HCT116 (cell line): Measurements from ENCODE around the gene CNGA3. TPM values are rescaled to one million over a fixed set of nuclear protein-coding genes. Genes with fewer than 3 reads are reported as not detected.

Source experiments
- ATAC-seq: fragments of 200-7000 bp; cut with Tn5 transposase; 2 replicates; pipeline ENCODE4 v1.9.1; 2020; ENCODE audit warnings: mild to moderate bottlenecking, moderate library complexity
- BruUV-seq: library from RNA; stranded (reverse); fragments of 400-500 nt; replicated peaks from 2 replicates; lab custom pipeline; 2021; lab: Mats Ljungman, UMichigan
- CTCF ChIA-PET: fragments of 300-600 bp; sonication (Branson Sonifier 250); formaldehyde crosslinking; loops from one replicate; lab custom pipeline; 2021; ENCODE audit warnings: antibody characterized with exemption; lab: Charles Lee
- POLR2A ChIA-PET: fragments of 300-600, 350-600 bp; sonication (Branson Sonifier 250); formaldehyde crosslinking; loops from one replicate; lab custom pipeline; 2021; ENCODE audit warnings: antibody characterized with exemption; lab: Charles Lee
- RAD21 ChIA-PET, 2 experiments: fragments of 300-600 bp; sonication (Branson Sonifier 250); formaldehyde crosslinking; loops; one replicate each; lab custom pipeline; 2023; ENCODE audit warnings: low total read pairs in 2 of 2; ENCODE audit not compliant: uncharacterized antibody in 2 of 2, unreplicated experiment in 2 of 2, low non-redundant PET in 1 of 2; lab: Charles Lee
- DNase-seq: peaks from one replicate; pipeline ENCODE4 v3.0.0-alpha.2; 2010; ENCODE audit warnings: low read depth, low spot score
- H2AFZ ChIP-seq: fragments of 200-600 bp; shearing (Covaris generic), sonication (generic); 2 replicates; pipeline ENCODE4 v1.6.1; 2017; ENCODE audit warnings: low read depth, mixed run types, mixed read lengths, antibody characterized with exemption, low read length; ENCODE audit not compliant: poor library complexity, severe bottlenecking
- H3K27ac ChIP-seq: 2 replicates; pipeline ENCODE4 v1.5.1; 2012; ENCODE audit warnings: low read depth, low read length
- H3K27me3 ChIP-seq: fragments of 200-600 bp; sonication (generic); 2 replicates; pipeline ENCODE4 v1.6.1; 2016; ENCODE audit warnings: mixed run types, low read length, mixed read lengths; ENCODE audit not compliant: insufficient read depth
- H3K36me3 ChIP-seq, 2 experiments: fragments of 200-500 bp in 1 of 2; fragments of 200-600 bp in 1 of 2; sonication (Bioruptor generic) in 1 of 2; sonication (generic) in 1 of 2; 2 replicates each; pipeline versions ENCODE4 v1.5.1 to v1.6.1; 2014 to 2016; ENCODE audit warnings: low read length in 2 of 2, inconsistent platforms in 1 of 2, mixed read lengths in 1 of 2, mixed run types in 1 of 2; ENCODE audit not compliant: insufficient read depth in 2 of 2, control insufficient read depth in 1 of 2
- H3K4me1 ChIP-seq, 2 experiments: fragments of 200-600 bp in 1 of 2; sonication (generic) in 1 of 2; 2 replicates each; pipeline versions ENCODE4 v1.5.1 to v1.6.1; 2012 to 2017; ENCODE audit warnings: low read length in 2 of 2, inconsistent platforms in 1 of 2, mild to moderate bottlenecking in 1 of 2, mixed read lengths in 1 of 2, mixed run types in 1 of 2, moderate library complexity in 1 of 2; ENCODE audit not compliant: insufficient read depth in 2 of 2, control insufficient read depth in 1 of 2
- H3K4me2 ChIP-seq: fragments of 200-600 bp; sonication (generic); 2 replicates; pipeline ENCODE4 v1.6.1; 2017; ENCODE audit warnings: mixed run types, low read length, mixed read lengths
- H3K4me3 ChIP-seq, 2 experiments: fragments of 200-600 bp in 1 of 2; sonication (generic) in 1 of 2; replicated peaks in 1 of 2; 2 replicates each; pipeline ENCODE4 v1.5.1; 2011 to 2016; ENCODE audit warnings: low read length in 2 of 2, control low read depth in 1 of 2, low read depth in 1 of 2, mild to moderate bottlenecking in 1 of 2, mixed read lengths in 1 of 2, mixed run types in 1 of 2
- H3K79me2 ChIP-seq: fragments of 200-600 bp; sonication (generic); 2 replicates; pipeline ENCODE4 v1.6.1; 2017; ENCODE audit warnings: mild to moderate bottlenecking, mixed run types, low read length, moderate library complexity, mixed read lengths; ENCODE audit not compliant: insufficient read depth
- H3K9ac ChIP-seq: fragments of 200-600 bp; sonication (generic); 2 replicates; pipeline ENCODE4 v1.6.1; 2016; ENCODE audit warnings: low read length, mixed read lengths
- H3K9me2 ChIP-seq: fragments of 200-600 bp; sonication (generic), shearing (Covaris generic); 2 replicates; pipeline ENCODE4 v1.6.1; 2017; ENCODE audit warnings: mixed run types, mild to moderate bottlenecking, moderate library complexity; ENCODE audit not compliant: insufficient read depth
- H3K9me3 ChIP-seq, 2 experiments: fragments of 200-500 bp in 1 of 2; fragments of 200-600 bp in 1 of 2; sonication (Bioruptor generic) in 1 of 2; sonication (generic) in 1 of 2; 2 replicates each; pipeline ENCODE4 v1.6.1; 2014 to 2017; ENCODE audit warnings: low read length in 2 of 2, mixed read lengths in 2 of 2, inconsistent platforms in 1 of 2, low read depth in 1 of 2, mild to moderate bottlenecking in 1 of 2, mixed run types in 1 of 2, moderate library complexity in 1 of 2; ENCODE audit not compliant: control insufficient read depth in 1 of 2, insufficient read depth in 1 of 2
- H4K20me1 ChIP-seq: fragments of 200-600 bp; sonication (generic), shearing (Covaris generic); 2 replicates; pipeline ENCODE4 v1.6.1; 2017; ENCODE audit warnings: mixed run types, mild to moderate bottlenecking, moderate library complexity; ENCODE audit not compliant: insufficient read depth
- CBX3 ChIP-seq: IDR thresholded peaks from 2 replicates; pipeline ENCODE4 v1.6.1; 2012; ENCODE audit warnings: low read depth
- CEBPB ChIP-seq: IDR thresholded peaks from 2 replicates; pipeline ENCODE4 v1.6.1; 2012; ENCODE audit warnings: low read depth
- CTCF ChIP-seq, 3 experiments: fragments of 200-600 bp in 1 of 3; sonication (generic) in 1 of 3; IDR thresholded peaks in 2 of 3; conservative IDR thresholded peaks in 1 of 3; 2 replicates each; pipeline ENCODE4 v1.5.1; 2012 to 2017; ENCODE audit warnings: low read depth in 2 of 3, low read length in 2 of 3, antibody characterized with exemption in 1 of 3, borderline replicate concordance in 1 of 3, control low read depth in 1 of 3, mild to moderate bottlenecking in 1 of 3, mixed read lengths in 1 of 3, mixed run types in 1 of 3, moderate library complexity in 1 of 3; ENCODE audit not compliant: insufficient read depth in 1 of 3
- EGR1 ChIP-seq: IDR thresholded peaks from 2 replicates; pipeline ENCODE4 v1.6.1; 2012; ENCODE audit warnings: low read depth
- ELF1 ChIP-seq: IDR thresholded peaks from 2 replicates; pipeline ENCODE4 v1.6.1; 2012; ENCODE audit warnings: low read depth, borderline replicate concordance
- EZH2 ChIP-seq: fragments of 200-600 bp; sonication (generic); IDR thresholded peaks from 2 replicates; pipeline ENCODE4 v1.6.1; 2017; ENCODE audit warnings: antibody characterized with exemption, mixed run types
- EZH2phosphoT487 ChIP-seq: fragments of 200-600 bp; IDR thresholded peaks from 2 replicates; pipeline ENCODE4 v1.6.1; 2018; ENCODE audit warnings: antibody characterized with exemption, borderline replicate concordance
- FOSL1 ChIP-seq: IDR thresholded peaks from 2 replicates; pipeline ENCODE4 v1.6.1; 2012; ENCODE audit warnings: low read depth
- JUND ChIP-seq: IDR thresholded peaks from 2 replicates; pipeline ENCODE4 v1.6.1; 2012
- MAX ChIP-seq: IDR thresholded peaks from 2 replicates; pipeline ENCODE4 v1.6.1; 2012
- POLR2A ChIP-seq: IDR thresholded peaks from 2 replicates; pipeline ENCODE4 v1.7.0; 2011; ENCODE audit warnings: borderline replicate concordance; ENCODE audit not compliant: insufficient read depth, insufficient read length; ENCODE audit errors: extremely low read depth
- SIN3A ChIP-seq: IDR thresholded peaks from 2 replicates; pipeline ENCODE4 v1.6.1; 2012; ENCODE audit warnings: low read depth
- SRF ChIP-seq: IDR thresholded peaks from 2 replicates; pipeline ENCODE4 v1.6.1; 2012; ENCODE audit warnings: low read depth
- TCF7L2 ChIP-seq: IDR thresholded peaks from 2 replicates; pipeline ENCODE4 v1.7.0; 2011; ENCODE audit warnings: borderline replicate concordance, inconsistent platforms; ENCODE audit not compliant: insufficient read depth, insufficient read length; ENCODE audit errors: extremely low read depth
- ZFX ChIP-seq: fragments of 450-650 bp; IDR thresholded peaks from 2 replicates; pipeline ENCODE4 v1.6.1; 2017
- ZNF274 ChIP-seq: fragments of 200-500 bp; sonication (Bioruptor generic); IDR thresholded peaks from 2 replicates; pipeline ENCODE4 v1.6.1; 2014; ENCODE audit warnings: mild to moderate bottlenecking, low read depth, low read length, inconsistent platforms
- intact Hi-C: fragments of 100-400 bp; cut with micrococcal nuclease; formaldehyde crosslinking; loops from 2 replicates; pipeline ENCODE4 v1.10.0; 2022
- total RNA-seq: library from RNA; stranded (reverse); gene quantifications from one replicate; pipeline ENCODE4 v1.2.1, GENCODE V29; 2021; ENCODE audit not compliant: unreplicated experiment
- TF ChIP-seq, protein P1 (sequence below): IDR thresholded peaks from 2 replicates; pipeline ENCODE4 v1.6.1; 2011; ENCODE audit warnings: mild to moderate bottlenecking, low read length, moderate library complexity; ENCODE audit not compliant: insufficient replicate concordance; ENCODE audit errors: extremely low read depth
- TF ChIP-seq, protein P2 (sequence below): IDR thresholded peaks from 2 replicates; pipeline ENCODE4 v1.6.1; 2012; ENCODE audit warnings: low read depth

CNGA3 gene
- total RNA-seq, 1 experiment from 2014 or later = not detected

DNA sequence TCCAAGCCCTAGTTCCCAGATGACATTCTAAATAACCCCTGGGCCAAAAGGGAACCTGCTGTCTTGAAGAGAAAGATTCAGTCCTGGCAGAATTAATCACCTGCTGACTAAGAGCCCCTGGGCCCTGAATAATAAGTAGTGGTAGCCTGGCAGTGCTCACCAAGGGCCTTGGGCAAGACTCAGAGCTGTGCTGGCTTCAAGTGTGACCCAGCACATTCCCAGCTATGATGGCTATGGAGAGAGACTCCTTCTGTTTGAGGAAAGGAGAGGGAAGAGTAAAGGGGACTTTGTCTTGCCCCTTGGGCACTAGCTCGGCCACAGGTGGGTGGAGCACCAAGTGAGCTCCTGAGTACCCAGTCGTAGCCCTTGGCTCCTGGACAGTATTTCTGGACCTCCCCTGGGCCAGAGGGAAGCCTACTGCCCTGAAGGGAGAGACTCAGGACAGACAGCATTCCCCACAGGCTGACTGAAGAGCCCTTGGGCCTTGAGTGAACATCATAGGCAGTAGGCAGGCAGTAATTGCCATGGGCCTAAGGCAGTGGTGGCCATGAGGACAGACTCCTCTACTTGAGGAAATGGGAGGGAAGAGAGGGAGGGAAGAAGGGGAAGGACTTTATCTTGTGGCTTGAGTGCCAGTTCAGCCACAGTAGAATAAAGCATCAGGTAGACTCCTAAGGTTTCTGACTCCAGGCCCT, 58.4 kb downstream of the CNGA3 start:
- Histone ChIP-seq H3K9ac (no peak overlapping the region), H3K36me3 (no peaks in the 10 kb centered on the region), H3K9me2 (no peaks in the 10 kb centered on the region), H3K9me3 (no peaks in the 10 kb centered on the region), H3K27me3 (peaks cover 20% of the 10 kb centered on the region), H3K79me2 (no peaks in the 10 kb centered on the region), H4K20me1 (no peaks in the 10 kb centered on the region), H3K4me2 (no peak overlapping the region), H3K4me3 (no peak overlapping the region), H3K4me1 (no peaks in the 10 kb centered on the region), H2AFZ (no peak overlapping the region), H3K27ac (no peak overlapping the region)
- ChIA-PET RAD21 (no interaction called here), CTCF (no interaction called here), POLR2A (no interaction called here)
- no TSS peak for BruUV-seq
- intact Hi-C loops = no loop called here
- ATAC-seq = no peak
- TF ChIP-seq ZFX (no peak), JUND (no peak), SIN3A (no peak), MAX (no peak), TCF7L2 (no peak), EZH2 (no peak), ELF1 (no peak), FOSL1 (no peak), EZH2phosphoT487 (no peak), CTCF (IDR thresholded peaks at IDR 0.05 in 2 of 3, conservative IDR thresholded peaks at IDR 0.05 in 1 of 3; ENCODE audit: borderline replicate concordance in 1 of 3, insufficient read depth in 1 of 3, low read depth in 2 of 3, low read length in 2 of 3) (no peak), SRF (no peak), ZNF274 (no peak), POLR2A (no peak), CEBPB (no peak), EGR1 (no peak), CBX3 (no peak)
- TF ChIP-seq, protein P1, sequence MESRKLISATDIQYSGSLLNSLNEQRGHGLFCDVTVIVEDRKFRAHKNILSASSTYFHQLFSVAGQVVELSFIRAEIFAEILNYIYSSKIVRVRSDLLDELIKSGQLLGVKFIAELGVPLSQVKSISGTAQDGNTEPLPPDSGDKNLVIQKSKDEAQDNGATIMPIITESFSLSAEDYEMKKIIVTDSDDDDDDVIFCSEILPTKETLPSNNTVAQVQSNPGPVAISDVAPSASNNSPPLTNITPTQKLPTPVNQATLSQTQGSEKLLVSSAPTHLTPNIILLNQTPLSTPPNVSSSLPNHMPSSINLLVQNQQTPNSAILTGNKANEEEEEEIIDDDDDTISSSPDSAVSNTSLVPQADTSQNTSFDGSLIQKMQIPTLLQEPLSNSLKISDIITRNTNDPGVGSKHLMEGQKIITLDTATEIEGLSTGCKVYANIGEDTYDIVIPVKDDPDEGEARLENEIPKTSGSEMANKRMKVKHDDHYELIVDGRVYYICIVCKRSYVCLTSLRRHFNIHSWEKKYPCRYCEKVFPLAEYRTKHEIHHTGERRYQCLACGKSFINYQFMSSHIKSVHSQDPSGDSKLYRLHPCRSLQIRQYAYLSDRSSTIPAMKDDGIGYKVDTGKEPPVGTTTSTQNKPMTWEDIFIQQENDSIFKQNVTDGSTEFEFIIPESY = no peak
- TF ChIP-seq, protein P2, sequence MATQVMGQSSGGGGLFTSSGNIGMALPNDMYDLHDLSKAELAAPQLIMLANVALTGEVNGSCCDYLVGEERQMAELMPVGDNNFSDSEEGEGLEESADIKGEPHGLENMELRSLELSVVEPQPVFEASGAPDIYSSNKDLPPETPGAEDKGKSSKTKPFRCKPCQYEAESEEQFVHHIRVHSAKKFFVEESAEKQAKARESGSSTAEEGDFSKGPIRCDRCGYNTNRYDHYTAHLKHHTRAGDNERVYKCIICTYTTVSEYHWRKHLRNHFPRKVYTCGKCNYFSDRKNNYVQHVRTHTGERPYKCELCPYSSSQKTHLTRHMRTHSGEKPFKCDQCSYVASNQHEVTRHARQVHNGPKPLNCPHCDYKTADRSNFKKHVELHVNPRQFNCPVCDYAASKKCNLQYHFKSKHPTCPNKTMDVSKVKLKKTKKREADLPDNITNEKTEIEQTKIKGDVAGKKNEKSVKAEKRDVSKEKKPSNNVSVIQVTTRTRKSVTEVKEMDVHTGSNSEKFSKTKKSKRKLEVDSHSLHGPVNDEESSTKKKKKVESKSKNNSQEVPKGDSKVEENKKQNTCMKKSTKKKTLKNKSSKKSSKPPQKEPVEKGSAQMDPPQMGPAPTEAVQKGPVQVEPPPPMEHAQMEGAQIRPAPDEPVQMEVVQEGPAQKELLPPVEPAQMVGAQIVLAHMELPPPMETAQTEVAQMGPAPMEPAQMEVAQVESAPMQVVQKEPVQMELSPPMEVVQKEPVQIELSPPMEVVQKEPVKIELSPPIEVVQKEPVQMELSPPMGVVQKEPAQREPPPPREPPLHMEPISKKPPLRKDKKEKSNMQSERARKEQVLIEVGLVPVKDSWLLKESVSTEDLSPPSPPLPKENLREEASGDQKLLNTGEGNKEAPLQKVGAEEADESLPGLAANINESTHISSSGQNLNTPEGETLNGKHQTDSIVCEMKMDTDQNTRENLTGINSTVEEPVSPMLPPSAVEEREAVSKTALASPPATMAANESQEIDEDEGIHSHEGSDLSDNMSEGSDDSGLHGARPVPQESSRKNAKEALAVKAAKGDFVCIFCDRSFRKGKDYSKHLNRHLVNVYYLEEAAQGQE = no peak
- TF ChIP-seq, all 23 proteins: peak for 0
- DNase-seq = no peak
